ENCODE measurements around the gene GRB2.
A peak's percentile ranks its signal among the peaks of the same experiment; 100 is the strongest.

The GRB2 gene

GRCh38 chr17:75406222-75406615 is 741 bp upstream of the GRB2 start:
- peak overlapping the region; percentile 88 for H3K27ac ChIP-seq
- TF ChIP-seq CTCF (conservative IDR thresholded peaks at IDR 0.05) = no peak

GRCh38 chr17:75404731-75405364 is 630 bp downstream of the GRB2 start:
- peak overlapping the region; percentile 88 for H3K27ac ChIP-seq
- no peak for TF ChIP-seq CTCF (conservative IDR thresholded peaks at IDR 0.05)

GRCh38 chr17:75404223-75404730 is 1.2 kb downstream of the GRB2 start:
- peak overlapping the region; percentile 88 for H3K27ac ChIP-seq
- peak; percentile 91 for TF ChIP-seq CTCF (conservative IDR thresholded peaks at IDR 0.05)

GRCh38 chr17:75403131-75403530 is 2.3 kb downstream of the GRB2 start:
- no peak for TF ChIP-seq CTCF (conservative IDR thresholded peaks at IDR 0.05)

GRCh38 chr17:75402026-75402425 is 3.5 kb downstream of the GRB2 start:
- H3K27ac ChIP-seq = no peak overlapping the region
- no peak for TF ChIP-seq CTCF (conservative IDR thresholded peaks at IDR 0.05)

More at GRCh38 chr17:75403131-75403530, 2.3 kb downstream of the GRB2 start:
- H3K27ac ChIP-seq = peak overlapping the region; percentile 88

GRCh38 chr17:75400326-75400939 is 5.0 kb downstream of the GRB2 start:
- H3K27ac ChIP-seq = no peak overlapping the region
- TF ChIP-seq CTCF (conservative IDR thresholded peaks at IDR 0.05) = no peak

GRCh38 chr17:75398279-75398678 is 7.2 kb downstream of the GRB2 start:
- no peak overlapping the region for H3K27ac ChIP-seq
- TF ChIP-seq CTCF (conservative IDR thresholded peaks at IDR 0.05) = no peak

Data from VCaP (cell line).